HG02623 (cell line): ENCODE measurements around the gene IL6.
"Not testable (repeated sequence)": the region's sequence is repeated elsewhere in the genome, so short reads cannot be mapped to it uniquely, and the experiment has no call there.

Experiments
- ATAC-seq: cut with Tn5 transposase; IDR thresholded peaks from one replicate; pipeline ENCODE4 v1.9.1; 2021; ENCODE audit warnings: moderate library complexity; ENCODE audit not compliant: unreplicated experiment

Gene IL6

GRCh38 chr7:22703978-22704610, 22.9 kb upstream of the IL6 start:
- ATAC-seq: not testable (repeated sequence)

- not testable (repeated sequence) for ATAC-seq
Observed at GRCh38 chr7:22704722-22705121, 22.3 kb upstream of the IL6 start.

- not testable (repeated sequence) for ATAC-seq
Observed at GRCh38 chr7:22705874-22706273, 21.1 kb upstream of the IL6 start.

DNA sequence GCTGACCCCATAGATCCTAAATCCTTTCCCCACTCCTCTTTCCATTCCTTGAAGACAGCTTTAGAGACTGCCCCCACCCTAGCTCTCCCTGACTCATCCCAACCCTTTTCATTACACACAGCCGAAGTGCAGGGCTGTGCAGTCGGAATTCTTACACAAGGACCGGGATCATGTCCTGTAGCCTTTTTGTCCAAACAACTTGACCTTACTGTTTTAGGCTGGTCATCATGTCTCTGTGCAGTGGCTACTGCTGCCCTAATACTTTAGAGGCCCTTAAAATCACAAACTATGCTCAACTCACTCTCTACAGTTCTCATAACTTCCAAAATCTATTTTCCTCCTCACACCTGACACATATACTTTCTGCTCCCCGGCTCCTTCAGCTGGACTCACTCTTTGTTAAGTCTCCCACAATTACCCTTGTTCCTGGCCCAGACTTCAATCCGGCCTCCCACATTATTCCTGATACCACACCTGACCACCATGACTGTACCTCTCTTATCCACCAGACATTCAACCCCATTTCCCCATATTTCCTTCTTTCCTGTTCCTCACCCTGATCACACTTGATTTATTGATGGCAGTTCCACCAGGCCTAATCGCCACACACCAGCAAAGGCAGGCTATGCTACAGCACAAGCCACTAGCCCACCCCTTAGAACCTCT, 19.8 kb upstream of the IL6 start:
- not testable (repeated sequence) for ATAC-seq

DNA sequence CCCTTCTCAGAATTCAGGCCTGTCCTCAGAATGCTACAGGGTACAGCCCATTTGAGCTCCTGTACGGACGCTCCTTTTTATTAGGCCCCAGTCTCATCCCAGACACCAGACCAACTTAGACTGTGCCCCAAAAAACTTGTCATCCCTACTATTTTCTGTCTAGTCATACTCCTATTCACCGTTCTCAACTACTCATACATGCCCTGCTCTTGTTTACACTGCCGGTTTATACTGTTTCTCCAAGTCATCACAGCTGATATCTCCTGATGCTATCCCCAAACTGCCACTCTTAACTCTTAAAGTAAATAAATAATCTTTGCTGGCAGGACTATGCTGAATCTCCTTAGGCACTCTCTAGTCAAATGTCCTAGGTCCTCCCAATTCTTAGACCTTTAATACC, 18.8 kb upstream of the IL6 start:
- not testable (repeated sequence) for ATAC-seq

GRCh38 chr7:22708677-22709061, 18.3 kb upstream of the IL6 start:
- not testable (repeated sequence) for ATAC-seq

DNA sequence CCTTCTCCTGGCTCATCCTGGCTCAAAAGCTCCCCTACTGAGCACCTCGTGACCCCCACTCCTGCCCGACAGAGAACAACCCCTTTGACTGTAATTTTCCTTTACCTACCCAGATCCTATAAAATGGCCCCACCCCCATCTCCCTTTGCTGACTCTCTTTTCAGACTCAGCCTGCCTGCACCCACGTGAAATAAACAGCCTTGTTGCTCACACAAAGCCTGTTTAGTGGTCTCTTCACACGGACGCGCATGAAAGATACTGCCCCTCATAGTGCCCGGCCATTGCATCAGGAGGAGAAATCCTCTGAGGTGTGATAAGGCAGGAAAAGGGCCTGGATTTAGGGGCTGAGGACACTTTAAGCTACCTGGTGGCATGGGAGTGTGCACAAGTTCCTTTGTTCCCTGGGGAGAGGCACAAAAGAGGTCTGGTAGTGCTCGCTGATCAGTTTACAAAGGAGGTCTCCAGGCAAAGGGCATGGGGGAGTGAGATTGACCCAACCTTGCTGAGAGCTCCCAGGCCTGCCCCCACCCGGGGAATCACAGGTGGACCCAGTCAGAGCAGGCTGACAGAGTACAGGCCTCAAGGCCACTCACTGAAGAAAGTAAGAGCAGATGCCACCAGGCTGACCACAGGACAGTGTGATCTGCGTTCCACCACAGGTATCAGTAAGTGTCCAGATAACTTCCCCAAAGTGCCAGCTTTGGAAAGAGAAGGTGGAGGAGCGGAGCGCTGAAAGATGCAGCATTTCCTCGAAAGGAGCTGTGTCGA, 17.8 kb upstream of the IL6 start:
- ATAC-seq: not testable (repeated sequence)

DNA sequence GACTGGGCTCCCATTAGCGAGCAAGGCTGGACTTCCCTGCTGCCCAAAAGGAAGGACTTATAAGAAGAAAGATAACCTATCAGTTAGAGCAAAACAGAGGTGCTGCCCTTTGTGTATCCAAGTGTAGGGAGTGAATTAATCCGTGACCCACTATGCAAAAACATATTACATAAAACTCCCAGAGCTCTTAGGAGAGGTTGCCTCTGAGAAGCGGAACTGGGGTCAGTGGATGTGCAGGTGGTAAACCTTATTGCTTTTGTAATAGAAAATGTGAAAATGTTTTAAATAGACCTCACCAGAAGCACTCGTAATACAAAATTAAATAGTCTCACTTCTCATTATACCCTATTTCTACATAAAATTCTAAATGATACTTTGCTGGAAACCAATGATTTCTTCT, 17.1 kb upstream of the IL6 start:
- no peak for ATAC-seq

GRCh38 chr7:22712999-22713398, 14.0 kb upstream of the IL6 start:
- peak; percentile 52 for ATAC-seq

GRCh38 chr7:22713463-22713862, 13.5 kb upstream of the IL6 start:
- ATAC-seq: no peak

DNA sequence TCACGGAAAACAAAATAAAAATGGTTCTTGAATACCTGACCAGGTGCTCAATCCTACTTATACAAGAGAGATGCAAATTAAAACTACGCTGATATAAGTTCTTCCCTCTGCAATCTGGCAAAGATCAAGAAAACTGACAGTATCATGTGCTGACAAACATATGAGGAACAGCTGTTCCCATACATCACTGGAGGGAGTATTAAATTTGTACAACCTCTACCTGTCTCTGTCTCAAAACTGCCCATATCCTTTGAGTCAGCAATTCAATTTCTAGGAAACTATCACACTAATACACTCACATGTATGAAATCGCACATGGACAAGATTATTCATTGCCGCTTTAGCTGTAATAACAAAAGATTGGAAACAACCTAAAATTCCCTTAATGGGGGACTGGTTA, 11.0 kb upstream of the IL6 start:
- ATAC-seq: no peak

DNA sequence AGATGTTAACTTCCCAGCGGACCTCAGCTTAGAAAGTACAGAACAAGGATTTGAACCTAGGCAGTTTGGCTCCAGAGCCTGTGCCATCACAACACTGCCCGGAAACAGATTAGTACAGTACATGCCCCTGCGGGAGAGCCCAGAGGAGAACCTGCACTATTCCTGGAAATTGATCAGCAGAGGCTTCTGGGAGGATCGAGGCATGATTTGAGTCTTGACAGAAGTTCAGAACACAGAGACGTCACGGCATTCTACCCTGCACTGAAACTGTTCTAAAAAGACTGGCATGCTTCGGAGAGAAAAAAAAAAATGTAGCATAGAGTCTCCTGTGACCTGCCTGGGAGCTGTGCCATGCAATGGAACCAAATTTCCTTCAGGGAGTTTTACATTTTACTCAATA, 9.2 kb upstream of the IL6 start:
- no peak for ATAC-seq

GRCh38 chr7:22718200-22718711, 8.7 kb upstream of the IL6 start:
- no peak for ATAC-seq

DNA sequence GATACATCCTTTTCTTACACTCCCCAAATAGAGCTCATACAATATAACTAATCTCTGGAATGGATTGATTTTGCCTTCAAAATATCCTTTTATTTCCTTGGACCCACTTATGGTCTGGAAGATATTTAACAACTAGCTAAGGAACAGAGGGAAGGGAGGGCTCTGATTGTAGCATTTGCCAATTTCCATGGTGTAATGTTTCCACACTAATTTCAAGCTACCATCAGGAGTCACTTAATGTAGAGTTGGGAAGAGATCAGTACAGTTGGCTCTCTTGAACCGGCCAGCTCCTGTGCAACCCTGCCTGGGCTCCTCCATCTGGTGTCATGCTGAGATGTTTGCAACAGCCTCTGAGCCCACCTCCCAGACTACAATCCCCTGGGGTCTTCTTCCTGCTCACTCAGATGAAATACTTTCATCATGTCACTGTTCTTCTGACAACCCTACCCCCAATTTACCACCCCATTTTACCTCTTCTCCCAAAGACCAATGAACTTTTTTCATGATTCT, 8.0 kb upstream of the IL6 start:
- no peak for ATAC-seq

DNA sequence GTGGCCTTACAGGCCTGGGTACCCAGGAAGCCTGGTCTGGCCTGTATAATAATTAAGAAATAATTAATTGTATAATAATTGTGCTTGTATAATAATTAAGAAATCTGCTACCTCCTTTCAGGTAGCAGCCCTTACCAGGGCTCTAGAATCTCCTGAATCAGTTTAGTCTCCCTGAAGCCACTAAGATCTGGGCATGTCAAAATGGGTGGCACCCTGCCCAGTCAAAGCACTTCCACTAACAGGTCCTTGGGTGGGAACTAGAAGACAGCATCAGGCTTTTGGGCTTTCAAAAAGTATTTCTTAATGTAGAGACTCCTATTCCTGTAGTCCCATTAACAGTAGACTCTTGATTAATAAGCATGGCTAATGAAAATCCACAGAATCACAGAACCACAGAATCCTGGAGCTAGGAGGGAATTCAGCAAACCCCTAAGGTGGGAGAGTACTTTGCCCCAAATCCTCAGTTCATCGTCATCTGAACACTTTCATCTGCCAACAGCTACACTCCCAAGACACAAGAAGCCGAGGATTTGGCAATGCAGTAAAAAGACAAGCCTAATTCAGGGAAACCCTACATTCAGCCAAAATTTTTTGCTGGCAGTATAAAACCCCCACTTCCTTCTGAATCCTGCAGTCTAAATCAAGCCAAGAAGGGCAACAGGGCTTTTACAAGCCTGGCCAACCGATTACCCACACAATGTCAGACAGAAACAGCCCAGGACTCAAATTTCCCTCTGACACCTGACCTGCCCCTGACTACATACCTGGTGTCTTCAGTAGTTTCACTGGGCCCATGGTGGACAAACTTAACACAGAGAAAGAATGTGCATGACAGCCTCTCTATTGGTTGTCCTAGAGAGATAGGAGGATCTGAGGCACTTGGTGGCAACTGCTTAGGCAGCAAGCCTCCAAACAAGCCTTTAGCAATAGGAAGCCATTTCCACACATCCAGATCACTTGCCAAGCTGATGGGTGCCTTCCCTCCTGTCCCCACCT, 5.9 kb upstream of the IL6 start:
- ATAC-seq: no peak

GRCh38 chr7:22722536-22723180, 4.3 kb upstream of the IL6 start:
- no peak for ATAC-seq

GRCh38 chr7:22723181-22723601, 3.8 kb upstream of the IL6 start:
- ATAC-seq: no peak

DNA sequence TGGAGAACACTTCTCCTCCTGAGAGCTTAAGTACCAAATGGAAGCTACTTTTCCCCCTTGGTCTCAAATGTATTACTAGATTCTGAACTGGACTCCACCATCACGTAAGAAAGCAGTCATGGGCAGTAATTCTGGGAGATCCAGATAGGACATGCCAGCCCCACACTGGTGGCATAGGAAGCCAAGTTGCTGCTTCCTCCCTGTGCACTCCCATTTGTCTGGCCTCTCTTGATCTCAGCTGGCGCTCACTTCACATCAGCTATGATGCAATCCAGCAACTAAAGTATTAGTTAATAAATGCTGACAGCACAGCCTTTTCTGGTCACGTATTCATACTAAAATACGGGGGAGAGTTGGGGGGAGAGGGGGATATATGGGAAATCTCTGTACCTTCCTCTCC, 3.4 kb upstream of the IL6 start:
- no peak for ATAC-seq

GRCh38 chr7:22724861-22725260, 2.1 kb upstream of the IL6 start:
- ATAC-seq: no peak

DNA sequence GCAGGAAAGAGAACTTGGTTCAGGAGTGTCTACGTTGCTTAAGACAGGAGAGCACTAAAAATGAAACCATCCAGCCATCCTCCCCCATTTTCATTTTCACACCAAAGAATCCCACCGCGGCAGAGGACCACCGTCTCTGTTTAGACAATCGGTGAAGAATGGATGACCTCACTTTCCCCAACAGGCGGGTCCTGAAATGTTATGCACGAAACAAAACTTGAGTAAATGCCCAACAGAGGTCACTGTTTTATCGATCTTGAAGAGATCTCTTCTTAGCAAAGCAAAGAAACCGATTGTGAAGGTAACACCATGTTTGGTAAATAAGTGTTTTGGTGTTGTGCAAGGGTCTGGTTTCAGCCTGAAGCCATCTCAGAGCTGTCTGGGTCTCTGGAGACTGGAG, 1.4 kb upstream of the IL6 start:
- ATAC-seq: no peak
